HG02840 (cell line): ENCODE data around the gene NIN.

Experiments used
- ATAC-seq: cut with Tn5 transposase; IDR thresholded peaks from one replicate; pipeline ENCODE4 v1.9.1; 2021; ENCODE audit warnings: mild to moderate bottlenecking, moderate library complexity, moderate number of reproducible peaks; ENCODE audit not compliant: unreplicated experiment, low FRiP score

Gene NIN, protein sequence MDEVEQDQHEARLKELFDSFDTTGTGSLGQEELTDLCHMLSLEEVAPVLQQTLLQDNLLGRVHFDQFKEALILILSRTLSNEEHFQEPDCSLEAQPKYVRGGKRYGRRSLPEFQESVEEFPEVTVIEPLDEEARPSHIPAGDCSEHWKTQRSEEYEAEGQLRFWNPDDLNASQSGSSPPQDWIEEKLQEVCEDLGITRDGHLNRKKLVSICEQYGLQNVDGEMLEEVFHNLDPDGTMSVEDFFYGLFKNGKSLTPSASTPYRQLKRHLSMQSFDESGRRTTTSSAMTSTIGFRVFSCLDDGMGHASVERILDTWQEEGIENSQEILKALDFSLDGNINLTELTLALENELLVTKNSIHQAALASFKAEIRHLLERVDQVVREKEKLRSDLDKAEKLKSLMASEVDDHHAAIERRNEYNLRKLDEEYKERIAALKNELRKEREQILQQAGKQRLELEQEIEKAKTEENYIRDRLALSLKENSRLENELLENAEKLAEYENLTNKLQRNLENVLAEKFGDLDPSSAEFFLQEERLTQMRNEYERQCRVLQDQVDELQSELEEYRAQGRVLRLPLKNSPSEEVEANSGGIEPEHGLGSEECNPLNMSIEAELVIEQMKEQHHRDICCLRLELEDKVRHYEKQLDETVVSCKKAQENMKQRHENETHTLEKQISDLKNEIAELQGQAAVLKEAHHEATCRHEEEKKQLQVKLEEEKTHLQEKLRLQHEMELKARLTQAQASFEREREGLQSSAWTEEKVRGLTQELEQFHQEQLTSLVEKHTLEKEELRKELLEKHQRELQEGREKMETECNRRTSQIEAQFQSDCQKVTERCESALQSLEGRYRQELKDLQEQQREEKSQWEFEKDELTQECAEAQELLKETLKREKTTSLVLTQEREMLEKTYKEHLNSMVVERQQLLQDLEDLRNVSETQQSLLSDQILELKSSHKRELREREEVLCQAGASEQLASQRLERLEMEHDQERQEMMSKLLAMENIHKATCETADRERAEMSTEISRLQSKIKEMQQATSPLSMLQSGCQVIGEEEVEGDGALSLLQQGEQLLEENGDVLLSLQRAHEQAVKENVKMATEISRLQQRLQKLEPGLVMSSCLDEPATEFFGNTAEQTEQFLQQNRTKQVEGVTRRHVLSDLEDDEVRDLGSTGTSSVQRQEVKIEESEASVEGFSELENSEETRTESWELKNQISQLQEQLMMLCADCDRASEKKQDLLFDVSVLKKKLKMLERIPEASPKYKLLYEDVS (N-terminal part only)

DNA sequence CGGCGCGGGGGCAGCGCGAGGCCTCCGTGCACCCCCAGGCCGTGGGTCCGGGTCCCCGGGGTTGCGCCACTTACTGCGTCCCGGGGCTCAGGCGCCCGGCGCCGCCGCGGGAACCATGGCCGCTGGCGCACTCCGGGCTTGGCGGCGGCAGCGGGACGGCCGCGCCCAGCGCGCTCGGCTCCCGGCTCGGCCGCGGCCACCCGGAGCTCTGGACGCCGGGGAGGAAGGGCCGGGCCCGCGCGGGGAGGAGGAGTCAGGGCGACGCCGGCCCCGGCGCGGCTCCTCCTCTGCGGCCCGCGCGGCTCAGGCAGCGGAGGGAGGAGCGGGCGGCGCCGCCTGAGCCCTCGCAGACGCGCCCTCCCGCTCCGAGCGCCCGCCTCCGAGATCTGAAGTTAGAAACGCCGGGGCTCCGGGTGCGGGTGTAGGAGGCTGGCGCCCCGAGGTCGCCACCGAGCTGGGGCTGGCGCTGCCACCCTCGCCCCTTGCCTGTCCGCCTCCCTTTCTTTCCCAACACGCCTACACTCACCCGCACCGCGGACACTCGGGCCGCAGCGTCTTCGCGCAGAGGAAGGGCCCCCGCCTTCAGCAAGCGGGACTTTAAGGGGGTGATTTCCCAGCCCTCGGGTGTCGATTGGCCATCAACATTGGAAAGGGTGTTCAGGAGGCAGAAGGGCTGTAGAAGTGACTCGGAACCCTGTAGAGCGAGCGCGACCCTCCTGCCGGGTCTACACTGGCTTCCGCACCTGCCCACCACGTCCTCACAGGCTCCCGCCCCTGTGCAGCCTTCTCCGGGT is at the start of gene NIN:
Gene NIN, minus strand, starts transcription at position 231 of the 794 bp plus-strand sequence. CDS start 9,106 bp downstream, outside the sequence.
- ATAC-seq = peak; percentile 79

DNA sequence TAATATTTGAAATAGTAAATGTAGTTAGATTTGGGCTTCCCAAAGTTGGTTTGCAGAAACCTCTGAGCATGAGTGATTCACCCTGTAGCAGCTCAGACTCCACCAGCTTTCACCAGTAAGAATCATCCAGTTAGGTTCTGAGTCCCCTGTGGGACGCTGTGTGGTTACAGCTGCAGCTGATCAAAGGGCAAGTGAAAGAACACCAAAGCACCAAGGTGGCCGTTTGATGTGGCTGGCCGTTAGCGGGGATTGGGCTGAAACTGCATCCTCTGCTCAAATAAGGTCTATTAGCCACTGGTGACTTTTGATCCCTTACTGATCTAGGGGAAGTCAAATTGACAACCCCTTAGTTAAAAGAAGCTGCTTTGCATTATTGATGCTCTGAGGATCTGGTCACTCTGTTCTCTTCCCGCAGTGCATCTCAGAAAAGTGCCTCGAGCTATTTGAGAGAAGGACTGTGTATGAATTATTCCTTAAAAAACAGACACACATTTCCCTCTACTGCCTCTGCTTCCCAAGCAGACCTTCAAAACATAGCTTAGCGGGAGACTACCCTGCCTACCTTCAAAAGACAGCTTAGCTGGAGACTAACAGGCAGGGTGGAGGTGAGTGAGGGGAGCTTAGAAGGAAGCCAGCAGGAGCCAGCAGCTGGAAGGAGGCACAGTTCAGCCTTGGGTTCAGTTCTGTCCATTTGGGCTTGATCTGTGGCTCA is 44.6 kb upstream of the NIN start:
- peak; percentile 95 for ATAC-seq

DNA sequence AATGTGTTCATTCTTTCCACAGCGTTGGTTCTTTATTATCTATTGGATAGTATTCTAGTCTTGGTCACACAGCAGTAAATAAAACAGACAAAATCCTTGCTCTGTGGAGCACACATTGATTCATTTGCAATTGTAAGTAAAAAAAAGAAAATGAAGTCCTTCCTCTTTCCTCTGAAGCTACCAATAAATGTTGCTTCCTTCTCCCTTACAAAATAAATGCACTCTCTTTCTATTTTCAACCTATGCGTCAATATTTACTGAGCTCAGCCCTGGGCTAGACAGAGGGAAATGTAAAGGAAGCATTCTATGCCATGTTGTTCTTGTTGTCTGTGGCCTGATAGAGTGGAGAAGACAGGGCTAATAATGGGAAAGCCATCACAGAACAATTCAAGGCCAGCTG is 43.8 kb upstream of the NIN start:
- ATAC-seq = no peak

DNA sequence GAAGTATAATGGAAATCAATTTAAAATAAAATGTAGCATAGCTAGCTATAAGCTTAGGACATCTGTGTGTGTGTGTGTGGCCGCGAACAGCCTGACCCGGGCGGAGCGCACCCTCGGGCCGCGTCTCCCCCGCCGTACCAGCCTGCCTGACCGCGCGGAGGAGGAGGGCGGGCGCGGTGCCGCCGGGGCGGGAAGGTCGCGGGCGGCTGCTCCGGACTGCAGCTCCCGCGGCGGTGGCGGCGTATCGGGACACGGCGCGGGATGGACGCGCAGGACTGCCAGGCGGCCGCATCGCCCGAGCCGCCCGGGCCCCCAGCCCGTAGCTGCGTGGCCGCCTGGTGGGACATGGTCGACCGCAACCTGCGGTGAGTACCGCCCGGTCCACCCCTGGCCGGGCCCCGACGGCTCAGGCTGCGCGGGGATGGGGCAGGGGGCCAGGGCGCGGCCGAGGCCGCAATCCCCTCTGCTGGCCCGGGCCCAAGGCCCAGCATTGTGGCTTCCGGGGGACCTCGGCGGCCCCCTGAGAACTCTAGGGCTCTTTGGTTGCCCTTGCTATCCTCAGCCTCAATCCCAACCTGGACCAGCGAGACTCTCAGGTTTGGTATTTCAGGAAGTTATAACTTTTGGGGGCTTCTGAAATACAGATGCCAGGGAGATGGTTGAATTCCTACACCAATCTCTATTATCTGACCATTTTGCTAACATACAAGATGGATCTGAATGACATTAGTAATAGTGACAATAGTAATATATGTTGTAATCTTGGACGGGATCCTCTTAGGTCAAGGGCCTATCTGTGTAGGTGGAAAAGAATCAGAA is 41.2 kb upstream of the NIN start, which contains the start of gene ABHD12B:
Gene ABHD12B, plus strand, starts transcription at position 140 of the 819 bp plus-strand sequence. Its CDS starts 122 bp downstream, at position 262.
- no peak for ATAC-seq

DNA sequence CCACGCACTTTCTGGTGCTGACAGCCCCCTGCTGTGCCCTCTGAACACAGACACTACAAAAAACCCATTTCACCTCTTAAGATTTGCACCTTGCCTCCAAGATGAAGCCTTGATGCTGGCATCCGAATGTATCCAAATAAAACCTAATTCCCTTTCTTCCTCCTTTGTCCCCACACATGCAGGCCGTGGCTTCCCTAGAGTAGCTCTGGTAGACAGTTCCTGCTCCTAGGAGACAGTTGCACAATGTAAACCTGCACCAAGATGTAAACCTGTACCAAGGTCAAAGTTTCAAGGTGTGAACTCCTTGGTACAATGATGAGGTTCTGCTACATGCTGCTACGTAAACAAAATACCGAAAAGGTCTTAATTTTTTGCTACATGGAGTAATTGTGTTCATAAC is 40.3 kb upstream of the NIN start:
- ATAC-seq = no peak

DNA sequence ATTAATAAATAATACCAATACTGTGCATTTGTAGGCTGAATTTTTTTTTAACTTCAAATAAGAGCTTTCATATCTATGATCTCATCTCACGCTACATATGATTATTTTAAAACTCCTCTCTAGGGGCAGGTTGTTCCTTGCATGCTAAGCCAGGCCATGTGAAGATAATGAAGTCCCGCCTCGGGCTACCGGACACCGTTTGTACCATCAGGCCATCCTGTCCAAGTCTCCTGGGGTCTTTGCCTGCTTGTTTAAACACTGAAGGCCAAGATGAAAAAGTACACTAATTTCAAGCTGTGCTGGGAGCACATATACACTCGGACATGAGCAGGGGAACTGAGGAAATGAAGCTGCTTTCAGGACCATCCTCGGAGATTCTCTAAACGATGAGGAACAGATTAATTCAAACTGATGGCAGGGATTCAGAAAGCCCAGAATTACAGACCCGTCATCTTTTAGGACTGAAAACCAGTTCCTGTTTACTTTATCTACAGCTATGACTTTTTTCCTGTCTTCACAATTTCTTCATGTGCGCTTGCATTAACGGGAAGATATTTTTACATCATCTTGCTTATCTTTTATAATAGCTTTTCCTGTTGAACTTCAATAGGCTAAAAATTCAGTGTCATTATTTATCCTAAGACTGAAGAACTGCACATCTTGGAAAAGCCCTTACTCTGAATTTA is 34.6 kb upstream of the NIN start:
- ATAC-seq = no peak

DNA sequence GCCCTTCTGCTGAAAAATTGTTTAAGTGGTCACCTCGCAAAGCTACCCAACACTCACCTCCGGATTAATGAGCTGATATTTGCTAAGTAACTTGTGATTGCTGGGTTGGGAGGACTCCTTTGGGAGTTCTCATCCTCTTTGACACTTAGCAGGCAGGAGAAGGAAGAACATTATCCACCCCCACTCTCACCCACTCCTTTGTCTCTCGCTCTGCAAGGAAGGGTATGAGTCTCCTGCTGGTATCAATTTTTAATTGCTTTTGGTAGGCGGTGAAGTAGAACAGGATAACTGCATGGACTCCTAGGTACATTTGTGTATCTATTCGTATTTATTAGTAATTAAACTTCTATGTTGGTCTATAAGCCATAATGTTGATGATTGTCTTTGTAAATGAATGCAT is 34.0 kb upstream of the NIN start:
- no peak for ATAC-seq

DNA sequence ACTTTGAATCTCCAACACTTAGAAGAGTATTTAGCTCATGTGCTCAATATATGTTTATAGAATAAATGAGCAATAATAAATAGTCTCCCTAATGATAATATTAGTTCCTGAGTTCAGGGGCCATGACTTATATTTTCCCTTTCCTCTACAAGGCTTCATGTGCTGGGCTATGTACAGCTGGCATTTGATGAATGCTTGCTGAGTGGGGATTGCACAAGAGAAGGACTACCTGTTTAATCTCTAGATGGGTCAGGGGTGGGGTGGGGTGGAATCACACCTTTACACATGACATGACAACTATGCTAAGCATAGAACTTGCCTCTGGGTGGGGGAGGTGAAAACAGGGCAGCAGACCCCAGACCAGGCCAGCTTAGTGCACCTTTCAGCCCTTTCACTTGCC is 33.3 kb upstream of the NIN start:
- no peak for ATAC-seq

DNA sequence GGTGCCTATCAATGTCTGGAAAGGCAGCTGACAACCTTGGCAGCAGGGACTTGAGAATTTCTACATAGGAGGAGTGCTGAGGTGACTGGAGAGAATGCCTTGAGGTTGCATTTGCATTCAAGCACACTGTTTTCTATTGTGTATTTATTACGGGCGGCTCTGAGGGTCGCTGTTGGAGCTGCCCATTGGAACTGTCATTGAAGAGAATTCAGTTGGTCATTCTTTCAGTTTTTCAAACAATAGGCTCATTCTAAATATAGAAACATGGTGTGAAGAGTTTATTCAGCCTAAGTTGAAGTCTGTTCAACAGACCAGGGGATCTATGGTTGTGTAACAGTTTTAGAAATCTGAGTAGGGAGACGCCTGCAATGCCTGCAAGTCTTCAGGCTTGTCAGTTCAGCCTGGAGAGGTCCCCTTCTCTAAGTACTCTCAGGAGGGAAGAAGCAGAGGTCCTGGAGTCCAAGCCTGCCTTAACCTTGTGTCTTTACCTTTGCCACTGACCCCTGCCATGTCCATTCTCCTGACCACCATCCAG is 31.1 kb upstream of the NIN start:
- no peak for ATAC-seq

DNA sequence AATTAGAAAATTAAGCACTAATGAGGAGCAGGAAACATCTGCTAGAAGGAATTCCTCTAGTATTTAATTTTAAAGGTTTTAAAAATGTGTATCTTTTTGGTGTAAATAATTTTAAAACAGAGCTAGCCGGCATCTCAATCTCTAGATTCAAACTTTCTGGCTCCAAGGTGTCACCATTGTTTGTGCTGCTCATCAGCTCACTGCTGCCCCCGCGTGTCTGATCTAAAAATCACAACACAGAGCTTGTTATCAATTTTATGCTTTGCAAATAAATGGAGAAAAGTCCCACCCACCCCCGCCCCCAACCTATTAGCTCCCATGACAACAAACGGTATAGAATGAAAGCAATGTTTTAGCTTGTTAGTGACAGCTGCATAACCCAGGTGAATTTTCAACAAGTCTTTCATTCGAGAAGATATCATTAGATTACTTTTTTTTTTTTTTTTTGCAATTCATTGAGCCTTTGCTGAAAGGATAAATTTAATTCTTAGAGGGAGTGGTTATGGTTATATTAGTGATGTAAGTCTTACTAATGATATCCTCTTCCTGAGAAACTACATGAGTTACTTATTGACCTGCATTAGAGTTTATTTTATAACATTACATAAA is 29.6 kb upstream of the NIN start:
- ATAC-seq = no peak

DNA sequence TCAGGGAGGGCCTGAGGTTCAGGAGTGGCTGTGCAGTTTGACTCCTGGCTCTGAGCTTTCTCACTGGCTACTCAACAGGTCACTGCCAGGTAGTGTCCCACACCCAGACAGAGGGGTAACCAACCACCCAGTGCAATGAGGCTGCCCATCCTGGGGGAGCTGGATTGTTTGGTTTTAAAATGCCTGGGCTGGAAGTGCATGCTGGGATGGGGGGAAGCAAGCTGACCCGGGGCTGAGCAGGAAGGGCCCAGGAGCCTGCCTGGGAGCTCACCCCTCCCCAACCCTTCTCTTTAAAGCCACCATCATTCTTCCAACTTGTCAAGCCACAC is 28.3 kb upstream of the NIN start:
- ATAC-seq = no peak

DNA sequence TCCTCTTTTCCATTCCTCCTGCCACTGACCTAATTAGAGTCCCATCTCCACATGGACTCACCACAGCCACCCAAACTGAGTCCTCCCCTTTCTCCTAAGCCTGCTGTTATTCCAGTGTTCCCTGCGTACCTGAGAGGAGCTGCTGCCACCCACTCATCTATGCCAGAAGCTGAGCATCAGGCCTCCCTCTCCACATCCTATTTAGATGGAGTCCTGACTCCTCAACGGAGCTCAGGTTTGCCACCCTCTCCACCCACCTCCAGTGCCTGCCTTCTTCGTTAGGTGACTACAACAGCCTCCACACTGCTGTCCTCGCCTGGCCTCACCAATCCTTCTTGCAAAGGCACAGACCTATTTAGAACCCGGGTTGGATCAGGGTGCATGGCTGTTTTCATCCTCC is 25.7 kb upstream of the NIN start:
- ATAC-seq = no peak

DNA sequence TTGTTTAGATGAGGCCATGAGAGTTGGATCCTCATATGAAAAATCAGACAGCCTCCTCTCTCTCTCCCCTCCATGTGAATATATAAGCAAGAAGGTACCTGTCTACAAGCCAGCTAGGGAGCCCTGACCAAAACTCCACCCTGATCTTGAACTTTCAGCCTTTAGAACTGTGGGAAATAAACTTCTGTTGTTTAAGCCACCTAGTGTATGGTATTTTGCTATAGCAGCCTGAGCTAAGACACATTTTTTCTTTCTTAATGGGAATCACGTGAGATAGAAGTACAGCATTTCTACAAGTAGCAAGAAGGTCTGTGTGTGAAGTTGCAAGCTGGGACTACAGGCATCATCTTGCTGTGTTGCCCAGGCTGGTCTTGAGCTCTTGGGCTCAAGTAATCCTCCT is 24.6 kb upstream of the NIN start:
- no peak for ATAC-seq

DNA sequence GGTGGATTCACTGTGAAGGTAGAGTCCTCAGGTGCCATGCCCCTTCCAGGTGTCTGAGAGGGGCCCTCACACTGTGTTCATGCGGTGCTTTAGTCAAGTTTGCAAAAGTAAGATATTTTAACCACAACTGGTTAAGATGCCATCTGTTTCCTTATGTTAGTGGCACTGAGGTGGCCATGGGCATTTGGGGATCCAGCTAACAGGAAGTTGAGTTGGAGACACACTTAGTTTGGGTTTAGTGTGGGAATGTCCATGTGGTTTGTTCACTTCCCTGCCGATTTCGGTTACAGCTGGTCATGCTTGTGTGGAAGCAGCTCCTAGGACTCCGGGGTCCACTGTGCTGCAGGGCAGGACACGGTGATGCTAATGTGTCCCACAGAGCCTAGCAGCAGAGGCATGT is 23.6 kb upstream of the NIN start:
- no peak for ATAC-seq

DNA sequence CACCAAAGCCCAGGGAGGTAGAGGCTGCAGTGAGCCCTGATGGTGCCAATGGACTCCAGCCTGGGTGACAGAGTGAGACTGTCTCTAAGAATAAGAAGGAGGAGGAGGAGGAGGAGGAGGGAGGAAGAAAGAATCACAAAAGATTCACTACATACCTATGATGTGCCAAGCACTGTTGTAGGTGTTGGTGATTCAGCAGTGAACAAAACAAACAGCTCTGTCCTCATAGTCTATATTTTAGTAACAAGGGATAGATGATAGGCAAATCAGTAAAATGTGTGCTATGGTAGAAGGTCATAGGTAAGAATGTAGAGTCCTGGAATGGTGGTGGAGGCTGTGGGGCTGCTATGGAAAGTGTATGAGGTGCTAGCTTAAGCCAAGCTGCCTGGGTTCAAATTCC is 22.9 kb upstream of the NIN start:
- no peak for ATAC-seq

DNA sequence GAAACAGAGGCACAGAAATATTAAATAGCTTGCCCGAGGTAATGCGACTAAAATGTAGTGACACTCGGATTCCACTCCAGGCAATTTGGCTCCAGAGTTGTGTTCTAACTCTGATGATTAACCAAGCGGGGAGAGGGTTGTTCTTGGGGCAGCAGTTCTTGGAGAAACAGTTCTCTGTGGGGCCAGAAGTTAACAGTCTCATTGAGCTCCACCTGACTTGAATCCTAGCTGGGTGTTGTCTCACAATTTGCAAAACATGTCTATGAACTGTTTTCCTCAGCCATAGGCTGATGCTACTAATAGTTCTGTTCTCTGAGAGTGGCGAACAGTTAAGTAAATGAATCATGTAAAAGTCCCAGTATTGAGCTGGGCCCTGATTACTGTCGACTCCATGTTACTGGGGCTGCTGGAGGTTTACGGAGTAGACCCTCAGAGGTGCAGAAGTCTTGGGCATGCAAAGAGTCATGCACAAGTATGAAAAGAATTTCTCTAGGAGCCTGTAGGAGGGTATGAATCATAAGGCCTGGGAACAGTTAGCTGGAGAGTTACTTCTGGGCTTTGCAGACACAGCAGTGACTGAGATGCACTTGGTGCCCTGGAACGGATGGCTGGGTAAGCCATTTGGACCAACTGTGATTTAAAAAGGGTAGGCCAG is 15.4 kb upstream of the NIN start:
- no peak for ATAC-seq

DNA sequence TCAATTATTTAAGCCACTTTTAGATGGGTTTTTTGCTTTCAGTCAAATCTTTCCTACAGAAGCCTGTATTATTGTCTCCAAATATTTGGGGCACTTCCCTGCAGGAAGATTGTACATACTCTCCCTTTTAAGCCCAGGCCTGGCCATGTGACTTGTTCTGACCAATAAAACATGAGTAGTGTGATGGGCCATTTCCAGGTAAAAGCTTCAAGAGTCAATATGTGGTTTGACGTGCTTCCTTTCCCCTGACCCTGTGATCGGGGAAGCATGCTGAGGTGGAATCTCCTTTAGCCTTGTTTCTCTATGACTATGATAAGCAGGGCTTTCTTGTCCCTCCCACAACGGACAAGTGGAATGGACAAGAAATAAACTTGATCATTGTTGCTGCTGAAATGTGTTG is 14.2 kb upstream of the NIN start:
- no peak for ATAC-seq
